GM12878 (cell line): ENCODE measurements around the gene TDRD7. TPM values are rescaled to one million over a fixed set of nuclear protein-coding genes. Genes with fewer than 3 reads are reported as not detected.
A peak's percentile ranks its signal among the peaks of the same experiment; 100 is the strongest.

Source experiments
- BHLHE40 ChIP-seq, 2 experiments: fragments of 450-650 bp in 1 of 2; IDR thresholded peaks; 2 replicates each; pipeline ENCODE4 v1.6.1; 2011 to 2017; ENCODE audit warnings: low read depth in 2 of 2, borderline replicate concordance in 1 of 2, improper control_type of control experiment in 1 of 2, low read length in 1 of 2, mild to moderate bottlenecking in 1 of 2
- CBFB ChIP-seq: IDR thresholded peaks from 2 replicates; pipeline ENCODE4 v1.6.1; 2016; ENCODE audit warnings: antibody characterized with exemption, low read depth
- CHD4 ChIP-seq: fragments of 200-600 bp; sonication (generic); IDR thresholded peaks from 2 replicates; pipeline ENCODE4 v1.6.1; 2016; ENCODE audit warnings: mild to moderate bottlenecking
- ETV6 ChIP-seq, 2 experiments: fragments of 450-650 bp in 1 of 2; IDR thresholded peaks in 1 of 2; conservative IDR thresholded peaks in 1 of 2; 2 replicates each; pipeline ENCODE4 v1.6.1; 2014; ENCODE audit warnings: antibody characterized with exemption in 1 of 2, borderline replicate concordance in 1 of 2, low read depth in 1 of 2, mild to moderate bottlenecking in 1 of 2, moderate library complexity in 1 of 2
- FOS ChIP-seq: IDR thresholded peaks from 3 replicates; pipeline ENCODE4 v1.6.1; 2011; ENCODE audit warnings: borderline replicate concordance; ENCODE audit not compliant: insufficient read length; ENCODE audit errors: extremely low read depth
- GATAD2B ChIP-seq: fragments of 450-650 bp; conservative IDR thresholded peaks from 2 replicates; pipeline ENCODE4 v1.6.1; 2017; ENCODE audit warnings: low read depth, mild to moderate bottlenecking, moderate library complexity
- HDAC6 ChIP-seq: fragments of 200-600 bp; sonication (generic); IDR thresholded peaks from one replicate; pipeline ENCODE4 v1.8.0; 2017; ENCODE audit warnings: antibody characterized with exemption; ENCODE audit not compliant: unreplicated experiment
- KLF5 ChIP-seq: fragments of 450-650 bp; IDR thresholded peaks from 2 replicates; pipeline ENCODE4 v1.6.1; 2014; ENCODE audit warnings: mild to moderate bottlenecking; ENCODE audit not compliant: partially characterized antibody
- POU2F2 ChIP-seq: IDR thresholded peaks from 3 replicates; pipeline ENCODE4 v1.6.1; 2011; ENCODE audit warnings: low read depth, mild to moderate bottlenecking, low read length, borderline replicate concordance
- SIX5 ChIP-seq: IDR thresholded peaks from 2 replicates; pipeline ENCODE4 v1.6.1; 2011; ENCODE audit warnings: mild to moderate bottlenecking, low read depth, low read length, moderate library complexity; ENCODE audit not compliant: severe bottlenecking
- STAT1 ChIP-seq: fragments of 450-650 bp; conservative IDR thresholded peaks from 2 replicates; pipeline ENCODE4 v1.6.1; 2014; ENCODE audit warnings: antibody characterized with exemption, mild to moderate bottlenecking
- TARDBP ChIP-seq: IDR thresholded peaks from 2 replicates; pipeline ENCODE4 v1.6.1; 2016; ENCODE audit warnings: borderline replicate concordance
- TBL1XR1 ChIP-seq: IDR thresholded peaks from 2 replicates; pipeline ENCODE4 v1.6.1; 2012; ENCODE audit warnings: low read depth, low read length, improper control_type of control experiment
- TCF12 ChIP-seq: IDR thresholded peaks from 2 replicates; pipeline ENCODE4 v1.6.1; 2011; ENCODE audit warnings: low read depth, mild to moderate bottlenecking, low read length
- TCF7 ChIP-seq: IDR thresholded peaks from 2 replicates; pipeline ENCODE4 v1.6.1; 2014; ENCODE audit warnings: antibody characterized with exemption, borderline replicate concordance
- WRNIP1 ChIP-seq: IDR thresholded peaks from 2 replicates; pipeline ENCODE4 v1.6.1; 2011; ENCODE audit warnings: low read depth, low read length, improper control_type of control experiment, borderline replicate concordance
- ZBED1 ChIP-seq: IDR thresholded peaks from 2 replicates; pipeline ENCODE4 v1.6.1; 2016; ENCODE audit warnings: borderline replicate concordance
- polyA plus RNA-seq, 11 experiments: library from polyadenylated mRNA; depleted of rRNA in 4 of 11; unstranded in 6 of 11; stranded (reverse) in 5 of 11; fragments of >200 nt; fragmentation: Nextera tagmentation in 4 of 11; fragmentation: Illumina TruSeq in 1 of 11; extraction: Ambion mirVana in 4 of 11; extraction: Trizol in 1 of 11; gene quantifications; 1 replicate in 1 of 11; 2 replicates in 10 of 11; pipeline versions ENCODE4 v1.2.1 to v1.2.3, GENCODE V29; 2011 to 2016; ENCODE audit warnings: inconsistent platforms in 2 of 11, missing spikeins in 2 of 11, low read depth in 1 of 11
- total RNA-seq, 4 experiments: library from RNA; depleted of rRNA in 3 of 4; stranded (reverse); fragments of >200 nt in 3 of 4; fragmentation: Illumina TruSeq in 1 of 4; extraction: Trizol in 1 of 4; gene quantifications; 2 replicates each; pipeline versions ENCODE4 v1.2.1 to v1.2.3, GENCODE V29; 2013 to 2021
- TF ChIP-seq, protein P1 (sequence below): IDR thresholded peaks from 2 replicates; pipeline ENCODE4 v1.6.1; 2012; ENCODE audit warnings: low read length, inconsistent platforms
- TF ChIP-seq, protein P2 (sequence below): IDR thresholded peaks from 2 replicates; pipeline ENCODE4 v1.6.1; 2012; ENCODE audit warnings: low read depth, low read length, improper control_type of control experiment
- TF ChIP-seq, protein P3 (sequence below): IDR thresholded peaks from 2 replicates; pipeline ENCODE4 v1.6.1; 2011; ENCODE audit warnings: low read depth, mild to moderate bottlenecking, low read length, moderate library complexity, borderline replicate concordance; ENCODE audit errors: extremely low read depth
- TF ChIP-seq, protein P4 (sequence below): fragments of 450-650 bp; formaldehyde crosslinking; IDR thresholded peaks from 2 replicates; pipeline ENCODE4 v1.4.0; 2022; ENCODE audit warnings: mild to moderate bottlenecking, moderate library complexity
- TF ChIP-seq, protein P5 (sequence below): IDR thresholded peaks from 2 replicates; pipeline ENCODE4 v1.6.1; 2011; ENCODE audit warnings: borderline replicate concordance, low read depth, mild to moderate bottlenecking, moderate library complexity, mixed read lengths, low read length; ENCODE audit not compliant: insufficient read depth; ENCODE audit errors: extremely low read length

Gene TDRD7
- total and polyA plus RNA-seq, 10 of the 15 experiments (the other 5 are each of a cell fraction or from before 2014, with no cell fraction given) = 5.7 to 26.4 (median 16.2) TPM

DNA sequence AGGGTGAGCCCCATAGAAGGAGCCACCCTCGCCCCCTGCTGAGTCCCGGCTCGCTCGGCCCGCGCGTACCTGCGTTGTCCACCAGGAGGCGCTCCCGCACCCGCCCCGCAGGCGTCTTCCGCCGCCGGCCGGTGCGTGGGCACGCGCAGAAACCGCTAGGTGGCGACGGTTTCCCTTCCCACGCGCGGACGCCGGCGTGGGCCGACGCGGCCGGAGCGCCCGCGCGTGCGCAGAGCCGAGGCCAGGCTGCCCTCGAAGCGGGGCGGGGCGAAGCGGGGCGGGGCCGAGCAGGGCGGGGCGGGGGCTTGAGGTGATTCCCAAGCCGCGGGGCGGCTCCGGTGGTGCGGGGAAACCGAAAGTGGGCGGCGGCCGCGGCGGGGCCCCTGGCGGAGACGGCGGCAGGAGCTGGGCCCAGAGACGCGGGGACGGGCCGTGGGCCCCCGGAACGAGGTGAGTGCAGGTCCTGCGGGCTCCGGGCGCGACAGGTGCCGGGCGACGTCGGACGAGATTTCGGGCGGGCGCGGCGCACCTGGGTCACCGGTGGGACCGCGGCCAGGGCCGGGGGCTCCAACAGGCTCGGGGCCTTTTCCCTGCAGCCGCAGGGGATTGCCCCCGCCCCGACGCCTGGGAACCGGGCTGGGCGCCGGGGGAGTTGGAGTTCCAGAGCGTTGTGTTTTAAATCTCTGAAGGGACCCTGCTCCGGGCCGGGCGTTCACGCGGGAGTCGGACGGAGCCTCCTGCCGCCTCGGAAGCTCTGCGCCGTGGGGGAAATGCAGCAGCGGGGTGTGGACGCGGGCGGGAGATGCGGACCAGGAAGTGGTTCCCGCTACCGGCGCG is at the start of gene TDRD7 (continued):
- TF ChIP-seq, protein P1, sequence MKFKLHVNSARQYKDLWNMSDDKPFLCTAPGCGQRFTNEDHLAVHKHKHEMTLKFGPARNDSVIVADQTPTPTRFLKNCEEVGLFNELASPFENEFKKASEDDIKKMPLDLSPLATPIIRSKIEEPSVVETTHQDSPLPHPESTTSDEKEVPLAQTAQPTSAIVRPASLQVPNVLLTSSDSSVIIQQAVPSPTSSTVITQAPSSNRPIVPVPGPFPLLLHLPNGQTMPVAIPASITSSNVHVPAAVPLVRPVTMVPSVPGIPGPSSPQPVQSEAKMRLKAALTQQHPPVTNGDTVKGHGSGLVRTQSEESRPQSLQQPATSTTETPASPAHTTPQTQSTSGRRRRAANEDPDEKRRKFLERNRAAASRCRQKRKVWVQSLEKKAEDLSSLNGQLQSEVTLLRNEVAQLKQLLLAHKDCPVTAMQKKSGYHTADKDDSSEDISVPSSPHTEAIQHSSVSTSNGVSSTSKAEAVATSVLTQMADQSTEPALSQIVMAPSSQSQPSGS = no peak
- 0 out of 2 replicates have a peak, but pooled peaks have one; percentile 11 for TF ChIP-seq CBFB
- no peak for TF ChIP-seq HDAC6
- TF ChIP-seq, protein P2, sequence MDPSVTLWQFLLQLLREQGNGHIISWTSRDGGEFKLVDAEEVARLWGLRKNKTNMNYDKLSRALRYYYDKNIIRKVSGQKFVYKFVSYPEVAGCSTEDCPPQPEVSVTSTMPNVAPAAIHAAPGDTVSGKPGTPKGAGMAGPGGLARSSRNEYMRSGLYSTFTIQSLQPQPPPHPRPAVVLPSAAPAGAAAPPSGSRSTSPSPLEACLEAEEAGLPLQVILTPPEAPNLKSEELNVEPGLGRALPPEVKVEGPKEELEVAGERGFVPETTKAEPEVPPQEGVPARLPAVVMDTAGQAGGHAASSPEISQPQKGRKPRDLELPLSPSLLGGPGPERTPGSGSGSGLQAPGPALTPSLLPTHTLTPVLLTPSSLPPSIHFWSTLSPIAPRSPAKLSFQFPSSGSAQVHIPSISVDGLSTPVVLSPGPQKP = peak; percentile 75
- TF ChIP-seq BHLHE40 (IDR thresholded peaks at IDR 0.05; ENCODE audit: borderline replicate concordance in 1 of 2, low read depth in 2 of 2, low read length in 1 of 2) = peak; percentile 82 to 92; a peak in 3 of 4 replicates
- TF ChIP-seq WRNIP1 = no peak
- 0 out of 2 replicates have a peak, but pooled peaks have one; percentile 69 for TF ChIP-seq TBL1XR1
- peak in 1 of 2 experiments; percentile 29; a peak in 1 of 4 replicates for TF ChIP-seq ETV6 (conservative IDR thresholded peaks at IDR 0.05 in 1 of 2, IDR thresholded peaks at IDR 0.05 in 1 of 2; ENCODE audit: borderline replicate concordance in 1 of 2, low read depth in 1 of 2)
- peak; percentile 25 for TF ChIP-seq SIX5
- TF ChIP-seq ZBED1 = no peak
- TF ChIP-seq, protein P3, sequence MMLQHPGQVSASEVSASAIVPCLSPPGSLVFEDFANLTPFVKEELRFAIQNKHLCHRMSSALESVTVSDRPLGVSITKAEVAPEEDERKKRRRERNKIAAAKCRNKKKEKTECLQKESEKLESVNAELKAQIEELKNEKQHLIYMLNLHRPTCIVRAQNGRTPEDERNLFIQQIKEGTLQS = peak; percentile 25; the same call in 1 of the 2 replicates
- TF ChIP-seq POU2F2 = peak; percentile 60; the same call in 1 of the 3 replicates
- TF ChIP-seq KLF5 = no peak
- no peak for TF ChIP-seq TCF7
- TF ChIP-seq, protein P4, sequence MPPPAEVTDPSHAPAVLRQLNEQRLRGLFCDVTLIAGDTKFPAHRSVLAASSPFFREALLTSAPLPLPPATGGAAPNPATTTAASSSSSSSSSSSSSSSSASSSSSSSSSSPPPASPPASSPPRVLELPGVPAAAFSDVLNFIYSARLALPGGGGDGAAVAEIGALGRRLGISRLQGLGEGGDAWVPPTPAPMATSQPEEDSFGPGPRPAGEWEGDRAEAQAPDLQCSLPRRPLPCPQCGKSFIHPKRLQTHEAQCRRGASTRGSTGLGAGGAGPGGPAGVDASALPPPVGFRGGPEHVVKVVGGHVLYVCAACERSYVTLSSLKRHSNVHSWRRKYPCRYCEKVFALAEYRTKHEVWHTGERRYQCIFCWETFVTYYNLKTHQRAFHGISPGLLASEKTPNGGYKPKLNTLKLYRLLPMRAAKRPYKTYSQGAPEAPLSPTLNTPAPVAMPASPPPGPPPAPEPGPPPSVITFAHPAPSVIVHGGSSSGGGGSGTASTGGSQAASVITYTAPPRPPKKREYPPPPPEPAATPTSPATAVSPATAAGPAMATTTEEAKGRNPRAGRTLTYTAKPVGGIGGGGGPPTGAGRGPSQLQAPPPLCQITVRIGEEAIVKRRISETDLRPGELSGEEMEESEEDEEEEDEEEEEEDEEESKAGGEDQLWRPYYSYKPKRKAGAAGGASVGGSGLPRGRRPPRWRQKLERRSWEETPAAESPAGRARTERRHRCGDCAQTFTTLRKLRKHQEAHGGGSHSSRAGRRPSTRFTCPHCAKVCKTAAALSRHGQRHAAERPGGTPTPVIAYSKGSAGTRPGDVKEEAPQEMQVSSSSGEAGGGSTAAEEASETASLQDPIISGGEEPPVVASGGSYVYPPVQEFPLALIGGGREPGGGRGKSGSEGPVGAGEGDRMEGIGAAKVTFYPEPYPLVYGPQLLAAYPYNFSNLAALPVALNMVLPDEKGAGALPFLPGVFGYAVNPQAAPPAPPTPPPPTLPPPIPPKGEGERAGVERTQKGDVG = no peak
- TF ChIP-seq, protein P5, sequence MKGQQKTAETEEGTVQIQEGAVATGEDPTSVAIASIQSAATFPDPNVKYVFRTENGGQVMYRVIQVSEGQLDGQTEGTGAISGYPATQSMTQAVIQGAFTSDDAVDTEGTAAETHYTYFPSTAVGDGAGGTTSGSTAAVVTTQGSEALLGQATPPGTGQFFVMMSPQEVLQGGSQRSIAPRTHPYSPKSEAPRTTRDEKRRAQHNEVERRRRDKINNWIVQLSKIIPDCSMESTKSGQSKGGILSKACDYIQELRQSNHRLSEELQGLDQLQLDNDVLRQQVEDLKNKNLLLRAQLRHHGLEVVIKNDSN = no peak
- TF ChIP-seq TCF12 = peak; percentile 77
- no peak for TF ChIP-seq FOS
- TF ChIP-seq CHD4 = no peak
- peak; percentile 100 for TF ChIP-seq GATAD2B
- no peak for TF ChIP-seq STAT1
- no peak for TF ChIP-seq TARDBP
